ENCODE measurements around the gene ATXN2. TPM values are rescaled to one million over a fixed set of nuclear protein-coding genes. Genes with fewer than 3 reads are reported as not detected.
"Not testable (repeated sequence)": the region's sequence is repeated elsewhere in the genome, so short reads cannot be mapped to it uniquely, and the experiment has no call there.

Gene ATXN2
- total RNA-seq, 2 experiments from 2014 or later = 36.8 to 37.8 TPM

- Mint-ChIP-seq H3K4me1 (ENCODE audit: low read depth) (no peaks in the 10 kb centered on the region), H3K27me3 (ENCODE audit: low read depth) (peaks cover 2% of the 10 kb centered on the region), H3K36me3 (ENCODE audit: low read depth) (no peaks in the 10 kb centered on the region), H3K27ac (no peak overlapping the region), H3K9me3 (ENCODE audit: insufficient read depth) (no peaks in the 10 kb centered on the region), H3K4me3 (no peak overlapping the region)
- DNase-seq = no peak
- ChIA-PET POLR2A (no interaction called here), CTCF (no interaction called here)
- ATAC-seq = no peak
Measured at GRCh38 chr12:111624540-111624939, 25.4 kb upstream of the ATXN2 start.

- ATAC-seq; H3K36me3 Mint-ChIP-seq (ENCODE audit: low read depth); H3K4me1 Mint-ChIP-seq (ENCODE audit: low read depth); H3K4me3 Mint-ChIP-seq; DNase-seq; H3K27me3 Mint-ChIP-seq (ENCODE audit: low read depth); H3K27ac Mint-ChIP-seq; CTCF ChIA-PET; H3K9me3 Mint-ChIP-seq (ENCODE audit: insufficient read depth): not testable (repeated sequence)
- POLR2A ChIA-PET = interaction anchor here (0.6 kb wide), 3 partner anchors 42 to 474 kb away, joined by 3 to 6 read pairs (median 5); no protein-coding TSS in a partner anchor
Measured at GRCh38 chr12:111617841-111618240, 18.7 kb upstream of the ATXN2 start.

GRCh38 chr12:111616177-111616623 lies 17.1 kb upstream of the ATXN2 start:
- ATAC-seq (no peak), DNase-seq (no peak)
- Mint-ChIP-seq H3K4me3 (no peak overlapping the region), H3K27me3 (ENCODE audit: low read depth) (no peaks in the 10 kb centered on the region), H3K27ac (no peak overlapping the region), H3K9me3 (ENCODE audit: insufficient read depth) (no peaks in the 10 kb centered on the region), H3K36me3 (ENCODE audit: low read depth) (no peaks in the 10 kb centered on the region), H3K4me1 (ENCODE audit: low read depth) (no peaks in the 10 kb centered on the region)
- CTCF ChIA-PET = no interaction called here
- POLR2A ChIA-PET = no interaction called here

GRCh38 chr12:111607239-111607638 lies 8.1 kb upstream of the ATXN2 start:
- CTCF ChIA-PET = no interaction called here

GRCh38 chr12:111606767-111607230 lies 7.7 kb upstream of the ATXN2 start:
- Mint-ChIP-seq H3K27ac (no peak overlapping the region), H3K36me3 (ENCODE audit: low read depth) (no peaks in the 10 kb centered on the region), H3K4me3 (no peak overlapping the region), H3K4me1 (ENCODE audit: low read depth) (no peaks in the 10 kb centered on the region), H3K27me3 (ENCODE audit: low read depth) (peaks cover 4% of the 10 kb centered on the region), H3K9me3 (ENCODE audit: insufficient read depth) (no peaks in the 10 kb centered on the region)
- CTCF ChIA-PET = no interaction called here
- DNase-seq (no peak), ATAC-seq (no peak)
- POLR2A ChIA-PET = no interaction called here

More at GRCh38 chr12:111607239-111607638, 8.1 kb upstream of the ATXN2 start:
- Mint-ChIP-seq H3K4me3 (no peak overlapping the region), H3K9me3 (ENCODE audit: insufficient read depth) (no peaks in the 10 kb centered on the region), H3K27me3 (ENCODE audit: low read depth) (peaks cover 4% of the 10 kb centered on the region), H3K36me3 (ENCODE audit: low read depth) (no peaks in the 10 kb centered on the region), H3K4me1 (ENCODE audit: low read depth) (no peaks in the 10 kb centered on the region), H3K27ac (no peak overlapping the region)
- POLR2A ChIA-PET = no interaction called here
- DNase-seq = no peak
- ATAC-seq = no peak

GRCh38 chr12:111605911-111606766 lies 7.0 kb upstream of the ATXN2 start:
- no peak overlapping the region for H3K4me3 Mint-ChIP-seq
- H3K27me3 Mint-ChIP-seq (ENCODE audit: low read depth) = peaks cover 4% of the 10 kb centered on the region
- no peak overlapping the region for H3K27ac Mint-ChIP-seq
- H3K36me3 Mint-ChIP-seq (ENCODE audit: low read depth) = no peaks in the 10 kb centered on the region
- POLR2A ChIA-PET = no interaction called here
- H3K4me1 Mint-ChIP-seq (ENCODE audit: low read depth) = no peaks in the 10 kb centered on the region
- ATAC-seq = no peak
- CTCF ChIA-PET = no interaction called here
- no peak for DNase-seq
- no peaks in the 10 kb centered on the region for H3K9me3 Mint-ChIP-seq (ENCODE audit: insufficient read depth)

- CTCF ChIA-PET; H3K27ac Mint-ChIP-seq; POLR2A ChIA-PET; H3K4me1 Mint-ChIP-seq (ENCODE audit: low read depth); DNase-seq; H3K27me3 Mint-ChIP-seq (ENCODE audit: low read depth); ATAC-seq; H3K9me3 Mint-ChIP-seq (ENCODE audit: insufficient read depth); H3K4me3 Mint-ChIP-seq; H3K36me3 Mint-ChIP-seq (ENCODE audit: low read depth): not testable (repeated sequence)
Measured at GRCh38 chr12:111602857-111603256, 3.7 kb upstream of the ATXN2 start.

GRCh38 chr12:111602348-111602747 lies 3.2 kb upstream of the ATXN2 start:
- H3K27ac Mint-ChIP-seq = no peak overlapping the region
- POLR2A ChIA-PET = interaction anchor here (0.6 kb wide), 1 partner anchor 1529 kb away, joined by 3 read pairs; no protein-coding TSS in a partner anchor

GRCh38 chr12:111600986-111601385 lies 1.9 kb upstream of the ATXN2 start:
- ATAC-seq; H3K27me3 Mint-ChIP-seq (ENCODE audit: low read depth); H3K4me3 Mint-ChIP-seq; H3K9me3 Mint-ChIP-seq (ENCODE audit: insufficient read depth); CTCF ChIA-PET; DNase-seq; POLR2A ChIA-PET; H3K36me3 Mint-ChIP-seq (ENCODE audit: low read depth); H3K27ac Mint-ChIP-seq: not testable (repeated sequence)
- peaks cover 21% of the 10 kb centered on the region for H3K4me1 Mint-ChIP-seq (ENCODE audit: low read depth)

More at GRCh38 chr12:111602348-111602747, 3.2 kb upstream of the ATXN2 start:
- DNase-seq (no peak), ATAC-seq (no peak)
- no peak overlapping the region for H3K4me3 Mint-ChIP-seq
- peaks cover 11% of the 10 kb centered on the region for H3K4me1 Mint-ChIP-seq (ENCODE audit: low read depth)
- H3K36me3 Mint-ChIP-seq (ENCODE audit: low read depth) = no peaks in the 10 kb centered on the region
- CTCF ChIA-PET = no interaction called here
- no peaks in the 10 kb centered on the region for H3K9me3 Mint-ChIP-seq (ENCODE audit: insufficient read depth)
- peaks cover 4% of the 10 kb centered on the region for H3K27me3 Mint-ChIP-seq (ENCODE audit: low read depth)

GRCh38 chr12:111600205-111600642 lies 1.1 kb upstream of the ATXN2 start:
- ATAC-seq (no peak), DNase-seq (no peak)
- POLR2A ChIA-PET = no interaction called here
- CTCF ChIA-PET = no interaction called here
- Mint-ChIP-seq H3K27me3 (ENCODE audit: low read depth) (no peaks in the 10 kb centered on the region), H3K4me3 (peak overlapping the region; percentile 70), H3K4me1 (ENCODE audit: low read depth) (peaks cover 23% of the 10 kb centered on the region), H3K36me3 (ENCODE audit: low read depth) (peaks cover 5% of the 10 kb centered on the region), H3K9me3 (ENCODE audit: insufficient read depth) (no peaks in the 10 kb centered on the region), H3K27ac (peak overlapping the region; percentile 78)

GRCh38 chr12:111599453-111600204 lies 514 bp upstream of the ATXN2 start:
- Mint-ChIP-seq H3K36me3 (ENCODE audit: low read depth) (peaks cover 5% of the 10 kb centered on the region), H3K27me3 (ENCODE audit: low read depth) (no peaks in the 10 kb centered on the region), H3K27ac (peak overlapping the region; percentile 78), H3K4me1 (ENCODE audit: low read depth) (peaks cover 27% of the 10 kb centered on the region), H3K4me3 (peak overlapping the region; percentile 70), H3K9me3 (ENCODE audit: insufficient read depth) (no peaks in the 10 kb centered on the region)
- peak; percentile 85 for ATAC-seq
- POLR2A ChIA-PET = interaction anchor here (0.6 kb wide), 1 partner anchor 395 kb away, joined by 3 read pairs; no protein-coding TSS in a partner anchor
- CTCF ChIA-PET = no interaction called here
- DNase-seq = peak; percentile 88

Data from activated CD8-positive, alpha-beta T cell treated with anti-CD3 and anti-CD28 coated beads, Interleukin-2, amount 10 ng/mL, durations not matched to agents 7 days and 5 days (primary cell).